HUES6 (cell line): ENCODE data around the gene SIPA1L3.
"Not testable (repeated sequence)": the region's sequence is repeated elsewhere in the genome, so short reads cannot be mapped to it uniquely, and the experiment has no call there.

Source experiments
- H3K27ac ChIP-seq: 2 replicates; pipeline ENCODE4 v1.7.0; 2013; ENCODE audit warnings: low read depth, mild to moderate bottlenecking, low read length, inconsistent platforms
- H3K27me3 ChIP-seq: 2 replicates; pipeline ENCODE4 v1.6.1; 2013; ENCODE audit warnings: low read length; ENCODE audit not compliant: control insufficient read depth, insufficient read depth
- H3K36me3 ChIP-seq: 2 replicates; pipeline ENCODE4 v1.6.1; 2013; ENCODE audit warnings: low read length; ENCODE audit not compliant: control insufficient read depth, insufficient read depth
- H3K4me1 ChIP-seq: 2 replicates; pipeline ENCODE4 v1.6.1; 2013; ENCODE audit warnings: low read length; ENCODE audit not compliant: control insufficient read depth, insufficient read depth
- H3K4me3 ChIP-seq: 2 replicates; pipeline ENCODE4 v1.5.1; 2013; ENCODE audit warnings: low read depth, low read length
- H3K9ac ChIP-seq: one replicate; pipeline ENCODE4 v1.6.1; 2013; ENCODE audit warnings: mild to moderate bottlenecking, low read length
- H3K9me3 ChIP-seq: 2 replicates; pipeline ENCODE4 v1.6.1; 2013; ENCODE audit warnings: low read depth, low read length; ENCODE audit not compliant: control insufficient read depth, insufficient read depth

The SIPA1L3 gene

GRCh38 chr19:38229585-38230073 lies 322.6 kb downstream of the SIPA1L3 start:
- Histone ChIP-seq H3K9me3 (no peaks in the 10 kb centered on the region), H3K4me1 (peaks cover 16% of the 10 kb centered on the region), H3K4me3 (peak overlapping the region; percentile 6; the same call in 1 of the 2 replicates), H3K36me3 (no peaks in the 10 kb centered on the region), H3K27ac (no peak overlapping the region), H3K27me3 (peaks cover 32% of the 10 kb centered on the region), H3K9ac (no peak overlapping the region)

- not testable (repeated sequence) for H3K9ac ChIP-seq, H3K27ac ChIP-seq, H3K4me3 ChIP-seq, H3K36me3 ChIP-seq, H3K9me3 ChIP-seq
- peaks cover 16% of the 10 kb centered on the region for H3K4me1 ChIP-seq
- H3K27me3 ChIP-seq = peaks cover 32% of the 10 kb centered on the region
Measured at GRCh38 chr19:38230506-38231133, 323.6 kb downstream of the SIPA1L3 start.

GRCh38 chr19:38231918-38232317 lies 324.9 kb downstream of the SIPA1L3 start:
- H3K4me1 ChIP-seq = peaks cover 11% of the 10 kb centered on the region
- no peak overlapping the region for H3K27ac ChIP-seq
- H3K9ac ChIP-seq = no peak overlapping the region
- peaks cover 34% of the 10 kb centered on the region for H3K27me3 ChIP-seq
- H3K36me3 ChIP-seq = no peaks in the 10 kb centered on the region
- H3K4me3 ChIP-seq = no peak overlapping the region
- H3K9me3 ChIP-seq = no peaks in the 10 kb centered on the region

- H3K27ac ChIP-seq = no peak overlapping the region
- peaks cover 22% of the 10 kb centered on the region for H3K27me3 ChIP-seq
- no peaks in the 10 kb centered on the region for H3K4me1 ChIP-seq
- no peaks in the 10 kb centered on the region for H3K9me3 ChIP-seq
- no peak overlapping the region for H3K4me3 ChIP-seq
- H3K9ac ChIP-seq = no peak overlapping the region
- H3K36me3 ChIP-seq = no peaks in the 10 kb centered on the region
Measured at GRCh38 chr19:38233740-38234251, 326.8 kb downstream of the SIPA1L3 start.

GRCh38 chr19:38234615-38235014 lies 327.6 kb downstream of the SIPA1L3 start:
- H3K9ac ChIP-seq = no peak overlapping the region

GRCh38 chr19:38239816-38240215 lies 332.8 kb downstream of the SIPA1L3 start:
- H3K4me1 ChIP-seq = peaks cover 2% of the 10 kb centered on the region; the same call in 1 of the 2 replicates
- 0 out of 2 replicates have a peak, but pooled peaks cover 2% of the 10 kb centered on the region for H3K27me3 ChIP-seq

More at GRCh38 chr19:38234615-38235014, 327.6 kb downstream of the SIPA1L3 start:
- Histone ChIP-seq H3K27me3 (peaks cover 18% of the 10 kb centered on the region), H3K4me1 (no peaks in the 10 kb centered on the region), H3K27ac (no peak overlapping the region), H3K4me3 (no peak overlapping the region), H3K9me3 (no peaks in the 10 kb centered on the region), H3K36me3 (no peaks in the 10 kb centered on the region)

GRCh38 chr19:38243279-38243673 lies 336.3 kb downstream of the SIPA1L3 start:
- H3K27me3 ChIP-seq = no peaks in the 10 kb centered on the region
- peaks cover 4% of the 10 kb centered on the region; the same call in 1 of the 2 replicates for H3K4me1 ChIP-seq
- no peaks in the 10 kb centered on the region for H3K9me3 ChIP-seq
- H3K4me3 ChIP-seq = no peak overlapping the region
- H3K27ac ChIP-seq = no peak overlapping the region
- no peak overlapping the region for H3K9ac ChIP-seq
- no peaks in the 10 kb centered on the region for H3K36me3 ChIP-seq

More at GRCh38 chr19:38239816-38240215, 332.8 kb downstream of the SIPA1L3 start:
- no peak overlapping the region for H3K4me3 ChIP-seq
- H3K27ac ChIP-seq = no peak overlapping the region
- H3K36me3 ChIP-seq = no peaks in the 10 kb centered on the region
- H3K9me3 ChIP-seq = no peaks in the 10 kb centered on the region
- no peak overlapping the region for H3K9ac ChIP-seq

GRCh38 chr19:38245826-38246498 lies 339.0 kb downstream of the SIPA1L3 start:
- no peaks in the 10 kb centered on the region for H3K27me3 ChIP-seq
- H3K9me3 ChIP-seq = no peaks in the 10 kb centered on the region
- no peak overlapping the region for H3K4me3 ChIP-seq
- no peaks in the 10 kb centered on the region for H3K36me3 ChIP-seq
- no peak overlapping the region for H3K9ac ChIP-seq
- H3K4me1 ChIP-seq = peaks cover 11% of the 10 kb centered on the region
- no peak overlapping the region for H3K27ac ChIP-seq

GRCh38 chr19:38247126-38247525 lies 340.1 kb downstream of the SIPA1L3 start:
- Histone ChIP-seq H3K4me1 (peaks cover 20% of the 10 kb centered on the region), H3K9me3 (no peaks in the 10 kb centered on the region), H3K27me3 (no peaks in the 10 kb centered on the region), H3K36me3 (no peaks in the 10 kb centered on the region), H3K4me3 (no peak overlapping the region), H3K9ac (no peak overlapping the region), H3K27ac (no peak overlapping the region)

- Histone ChIP-seq H3K9me3 (no peaks in the 10 kb centered on the region), H3K9ac (no peak overlapping the region), H3K4me3 (no peak overlapping the region), H3K4me1 (peaks cover 26% of the 10 kb centered on the region), H3K36me3 (no peaks in the 10 kb centered on the region), H3K27me3 (no peaks in the 10 kb centered on the region), H3K27ac (no peak overlapping the region)
Measured at GRCh38 chr19:38247734-38248268, 340.8 kb downstream of the SIPA1L3 start.

- Histone ChIP-seq H3K36me3 (no peaks in the 10 kb centered on the region), H3K27ac (no peak overlapping the region), H3K4me3 (no peak overlapping the region), H3K9ac (no peak overlapping the region), H3K4me1 (peaks cover 31% of the 10 kb centered on the region), H3K9me3 (no peaks in the 10 kb centered on the region), H3K27me3 (no peaks in the 10 kb centered on the region)
Measured at GRCh38 chr19:38248421-38248820, 341.4 kb downstream of the SIPA1L3 start.
